ENCODE data around the gene MINPP1. TPM values are rescaled to one million over a fixed set of nuclear protein-coding genes. Genes with fewer than 3 reads are reported as not detected.

MINPP1 gene
- total RNA-seq, 3 donors from 2014 or later (not counting 1 experiment from before 2014, with no cell fraction given) = 3.6 to 5.8 (median 5.4) TPM

DNA sequence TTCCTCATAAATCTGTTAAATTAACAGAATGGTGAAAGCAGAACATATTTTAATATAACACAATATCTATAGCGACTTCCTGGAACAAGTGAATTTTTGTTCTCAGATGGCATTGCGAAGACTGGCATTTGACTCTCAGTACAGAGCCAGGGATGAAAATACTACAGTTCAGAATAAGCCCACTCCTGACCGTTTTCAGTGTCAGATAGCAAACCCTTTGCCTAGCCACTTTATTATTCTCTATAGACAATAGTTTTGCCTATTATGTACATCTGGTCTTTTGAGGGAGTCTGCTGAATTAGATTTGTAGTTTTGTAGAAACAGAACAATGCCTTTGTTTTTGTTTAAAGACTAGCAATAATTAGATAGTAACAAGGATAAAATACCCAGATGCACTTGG lies 2.3 kb downstream of the MINPP1 start:
- peaks cover 13% of the 10 kb centered on the region for H3K4me1 ChIP-seq (ENCODE audit: control insufficient read depth, insufficient read depth, low read length)
- no peak for DNase-seq
- H3K4me3 ChIP-seq (ENCODE audit: low read length) = no peak overlapping the region
- H3K27me3 ChIP-seq (ENCODE audit: control insufficient read depth, insufficient read depth, low read length) = peaks cover 3% of the 10 kb centered on the region
- Mint-ChIP-seq H3K36me3 (peaks cover 6% of the 10 kb centered on the region), H3K27ac (no peak overlapping the region), H3K27me3 (ENCODE audit: low read depth in 2 of 2) (peaks cover 3 to 7% of the 10 kb centered on the region in 2 donors), H3K9me3 (no peaks in the 10 kb centered on the region), H3K4me1 (peaks cover 14 to 19% of the 10 kb centered on the region in 2 donors), H3K4me3 (peak overlapping the region; percentile 86)
- 97% methylated on average over 2 of the region's 3 CpGs for WGBS (ENCODE audit: insufficient coverage)
- H3K9me3 ChIP-seq (ENCODE audit: control insufficient read depth, insufficient read depth, low read length) = no peaks in the 10 kb centered on the region
- intact Hi-C loops (cut with micrococcal nuclease) = no loop called here
- H3K27ac ChIP-seq (ENCODE audit: low read length) = no peak overlapping the region
- peaks cover 14% of the 10 kb centered on the region for H3K36me3 ChIP-seq (ENCODE audit: control insufficient read depth, insufficient read depth, low read length)
- TF ChIP-seq, protein P1, sequence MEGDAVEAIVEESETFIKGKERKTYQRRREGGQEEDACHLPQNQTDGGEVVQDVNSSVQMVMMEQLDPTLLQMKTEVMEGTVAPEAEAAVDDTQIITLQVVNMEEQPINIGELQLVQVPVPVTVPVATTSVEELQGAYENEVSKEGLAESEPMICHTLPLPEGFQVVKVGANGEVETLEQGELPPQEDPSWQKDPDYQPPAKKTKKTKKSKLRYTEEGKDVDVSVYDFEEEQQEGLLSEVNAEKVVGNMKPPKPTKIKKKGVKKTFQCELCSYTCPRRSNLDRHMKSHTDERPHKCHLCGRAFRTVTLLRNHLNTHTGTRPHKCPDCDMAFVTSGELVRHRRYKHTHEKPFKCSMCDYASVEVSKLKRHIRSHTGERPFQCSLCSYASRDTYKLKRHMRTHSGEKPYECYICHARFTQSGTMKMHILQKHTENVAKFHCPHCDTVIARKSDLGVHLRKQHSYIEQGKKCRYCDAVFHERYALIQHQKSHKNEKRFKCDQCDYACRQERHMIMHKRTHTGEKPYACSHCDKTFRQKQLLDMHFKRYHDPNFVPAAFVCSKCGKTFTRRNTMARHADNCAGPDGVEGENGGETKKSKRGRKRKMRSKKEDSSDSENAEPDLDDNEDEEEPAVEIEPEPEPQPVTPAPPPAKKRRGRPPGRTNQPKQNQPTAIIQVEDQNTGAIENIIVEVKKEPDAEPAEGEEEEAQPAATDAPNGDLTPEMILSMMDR (IDR thresholded peaks at IDR 0.05) = no peak
- ATAC-seq = no peak

DNA sequence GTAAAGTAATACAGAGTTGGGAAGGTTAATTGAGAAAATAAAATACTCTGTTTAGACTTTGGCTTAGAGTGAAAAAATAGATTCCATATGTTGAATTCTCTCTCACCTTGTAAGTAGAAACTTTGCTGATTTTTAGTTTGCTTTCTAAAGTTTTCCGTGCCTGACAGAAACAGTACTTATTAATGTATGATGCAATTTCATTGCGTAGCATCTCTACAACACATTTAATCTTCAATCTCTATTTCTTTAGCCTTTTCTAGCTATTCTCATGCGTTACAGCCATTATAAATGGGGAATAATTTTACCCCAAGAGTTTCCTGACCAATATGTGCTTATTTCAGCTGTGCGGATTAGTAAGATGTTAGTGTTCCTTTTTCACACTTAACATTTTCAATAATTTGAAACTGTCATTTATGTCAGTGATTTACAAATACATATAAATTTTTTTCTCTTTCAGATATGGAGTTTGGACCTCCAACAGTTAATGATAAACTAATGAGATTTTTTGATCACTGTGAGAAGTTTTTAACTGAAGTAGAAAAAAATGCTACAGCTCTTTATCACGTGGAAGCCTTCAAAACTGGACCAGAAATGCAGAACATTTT lies 3.3 kb downstream of the MINPP1 start:
- H3K9me3 ChIP-seq (ENCODE audit: control insufficient read depth, insufficient read depth, low read length) = no peaks in the 10 kb centered on the region
- Mint-ChIP-seq H3K4me3 (no peak overlapping the region), H3K27ac (no peak overlapping the region), H3K36me3 (peaks cover 6% of the 10 kb centered on the region), H3K27me3 (ENCODE audit: low read depth in 2 of 2) (peaks cover 0 to 6% of the 10 kb centered on the region in 2 donors), H3K9me3 (no peaks in the 10 kb centered on the region), H3K4me1 (peaks cover 14 to 19% of the 10 kb centered on the region in 2 donors)
- no peak overlapping the region for H3K4me3 ChIP-seq (ENCODE audit: low read length)
- peaks cover 3% of the 10 kb centered on the region for H3K27me3 ChIP-seq (ENCODE audit: control insufficient read depth, insufficient read depth, low read length)
- WGBS (ENCODE audit: insufficient coverage) = 88% methylated on average over 2 of the region's 5 CpGs
- peaks cover 13% of the 10 kb centered on the region for H3K4me1 ChIP-seq (ENCODE audit: control insufficient read depth, insufficient read depth, low read length)
- intact Hi-C loops (cut with micrococcal nuclease) = no loop called here
- no peak overlapping the region for H3K27ac ChIP-seq (ENCODE audit: low read length)
- ATAC-seq = no peak
- no peak for DNase-seq
- TF ChIP-seq, protein P1 (IDR thresholded peaks at IDR 0.05) = no peak
- H3K36me3 ChIP-seq (ENCODE audit: control insufficient read depth, insufficient read depth, low read length) = peaks cover 20% of the 10 kb centered on the region

DNA sequence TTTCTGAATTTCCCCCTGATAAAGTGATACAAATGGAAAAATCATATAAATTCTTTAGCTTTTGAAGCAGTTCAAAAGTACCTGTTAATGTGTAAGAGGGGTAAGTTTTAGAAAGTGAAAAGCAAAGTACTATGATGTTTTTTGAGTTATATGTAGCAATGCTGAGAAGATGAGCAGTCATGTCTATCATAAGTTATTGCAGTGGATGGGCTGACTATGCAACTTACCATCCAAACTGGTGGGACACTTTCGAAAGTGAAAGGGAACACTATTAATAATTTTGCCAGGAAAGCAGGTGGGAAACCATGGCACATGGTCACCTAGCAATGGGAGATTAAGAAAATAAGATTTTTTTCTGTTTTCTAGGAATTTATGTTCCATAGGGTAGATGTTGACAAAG lies 4.1 kb downstream of the MINPP1 start:
- intact Hi-C loops (cut with micrococcal nuclease) = no loop called here
- peaks cover 10% of the 10 kb centered on the region for H3K36me3 Mint-ChIP-seq
- TF ChIP-seq, protein P1 (IDR thresholded peaks at IDR 0.05) = no peak
- H3K4me3 Mint-ChIP-seq = no peak overlapping the region
- Histone ChIP-seq H3K4me1 (ENCODE audit: control insufficient read depth, insufficient read depth, low read length) (peaks cover 13% of the 10 kb centered on the region), H3K36me3 (ENCODE audit: control insufficient read depth, insufficient read depth, low read length) (peaks cover 26% of the 10 kb centered on the region), H3K9me3 (ENCODE audit: control insufficient read depth, insufficient read depth, low read length) (no peaks in the 10 kb centered on the region), H3K27ac (ENCODE audit: low read length) (no peak overlapping the region), H3K27me3 (ENCODE audit: control insufficient read depth, insufficient read depth, low read length) (no peaks in the 10 kb centered on the region), H3K4me3 (ENCODE audit: low read length) (no peak overlapping the region)
- no peaks in the 10 kb centered on the region for H3K27me3 Mint-ChIP-seq (ENCODE audit: low read depth in 2 of 2)
- no peak for ATAC-seq
- no peak overlapping the region for H3K27ac Mint-ChIP-seq
- WGBS (ENCODE audit: insufficient coverage) = 100% methylated on average over 1 of the region's 1 CpG
- DNase-seq = no peak
- H3K4me1 Mint-ChIP-seq = peaks cover 14 to 19% of the 10 kb centered on the region in 2 donors
- no peaks in the 10 kb centered on the region for H3K9me3 Mint-ChIP-seq

DNA sequence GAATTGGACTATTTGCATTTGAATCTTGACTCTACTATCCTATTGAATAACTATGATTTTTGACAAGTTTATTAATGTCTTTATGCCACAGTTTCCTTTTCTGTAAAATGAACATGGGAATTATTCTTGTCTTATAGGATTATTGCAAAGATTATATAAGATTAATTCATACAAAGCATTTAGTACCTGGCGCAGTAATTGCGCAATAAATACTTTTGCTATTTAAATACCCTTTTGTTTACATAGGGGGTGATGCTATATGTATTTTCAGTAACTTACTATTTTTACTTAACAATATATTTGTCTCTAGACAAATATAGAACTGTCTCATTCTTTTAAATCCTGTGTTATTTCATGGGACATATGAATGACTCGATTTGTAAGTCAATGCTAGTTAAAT lies 5.3 kb downstream of the MINPP1 start:
- TF ChIP-seq, protein P1 (IDR thresholded peaks at IDR 0.05) = no peak
- H3K27me3 Mint-ChIP-seq (ENCODE audit: low read depth in 2 of 2) = no peaks in the 10 kb centered on the region
- H3K27ac ChIP-seq (ENCODE audit: low read length) = no peak overlapping the region
- WGBS (ENCODE audit: insufficient coverage) = 100% methylated on average over 1 of the region's 3 CpGs
- no peaks in the 10 kb centered on the region for H3K27me3 ChIP-seq (ENCODE audit: control insufficient read depth, insufficient read depth, low read length)
- no peak for ATAC-seq
- H3K9me3 Mint-ChIP-seq = no peaks in the 10 kb centered on the region
- DNase-seq = no peak
- H3K36me3 Mint-ChIP-seq = peaks cover 16% of the 10 kb centered on the region
- H3K9me3 ChIP-seq (ENCODE audit: control insufficient read depth, insufficient read depth, low read length) = no peaks in the 10 kb centered on the region
- no peak overlapping the region for H3K27ac Mint-ChIP-seq
- intact Hi-C loops (cut with micrococcal nuclease) = no loop called here
- peaks cover 14% of the 10 kb centered on the region in 2 donors for H3K4me1 Mint-ChIP-seq
- H3K4me3 ChIP-seq (ENCODE audit: low read length) = no peak overlapping the region
- no peak overlapping the region for H3K4me3 Mint-ChIP-seq
- peaks cover 7% of the 10 kb centered on the region for H3K4me1 ChIP-seq (ENCODE audit: control insufficient read depth, insufficient read depth, low read length)
- peaks cover 38% of the 10 kb centered on the region for H3K36me3 ChIP-seq (ENCODE audit: control insufficient read depth, insufficient read depth, low read length)

All from natural killer cell (primary cell).